Measurements from ENCODE around the gene SLC11A1.

- no peak for TF ChIP-seq CTCF (IDR thresholded peaks at IDR 0.05)
- TF ChIP-seq POLR2A (IDR thresholded peaks at IDR 0.05): no peak
Observed at GRCh38 chr2:218389333-218390150, 7.5 kb downstream of the SLC11A1 start.
